Testis (tissue), 3 donors: Measurements from ENCODE around the gene RIMBP2. TPM values are rescaled to one million over a fixed set of nuclear protein-coding genes. Genes with fewer than 3 reads are reported as not detected.

Source experiments
- DNase-seq: peaks from one replicate; pipeline ENCODE4 v3.0.0-alpha.2; 2019
- H3K27ac ChIP-seq, 2 donors: fragments of 200-600 bp; sonication (generic); one replicate each; pipeline ENCODE4 v1.5.1; 2019
- H3K27me3 ChIP-seq: fragments of 200-600 bp; sonication (generic); one replicate; pipeline ENCODE4 v1.5.1; 2019
- H3K36me3 ChIP-seq: fragments of 200-600 bp; sonication (generic); one replicate; pipeline ENCODE4 v1.5.1; 2017; ENCODE audit warnings: low read depth; ENCODE audit errors: missing control alignments
- H3K4me1 ChIP-seq: fragments of 200-600 bp; sonication (generic); one replicate; pipeline ENCODE4 v1.5.1; 2019
- H3K4me3 ChIP-seq, 2 donors: fragments of 200-600 bp; sonication (generic); one replicate each; pipeline ENCODE4 v1.5.1; 2017 to 2019
- H3K9me3 ChIP-seq: fragments of 200-600 bp; sonication (generic); one replicate; pipeline ENCODE4 v1.5.1; 2017
- CTCF ChIP-seq, 3 experiments: fragments of 450-650 bp in 2 of 3; fragments of 200-600 bp in 1 of 3; sonication (generic) in 1 of 3; IDR thresholded peaks; one replicate each; pipeline ENCODE4 v1.5.1; 2016 to 2019; ENCODE audit warnings: antibody characterized with exemption in 3 of 3, mild to moderate bottlenecking in 2 of 3, moderate library complexity in 1 of 3
- POLR2A ChIP-seq: fragments of 450-650 bp; IDR thresholded peaks from one replicate; pipeline ENCODE4 v1.6.1; 2017; ENCODE audit warnings: antibody characterized with exemption, mild to moderate bottlenecking, moderate library complexity
- WGBS, 2 donors: methylation state at CpG; one replicate each; pipeline ENCODE4 v1.1.5; 2018; 5-methylcytosine and 5-hydroxymethylcytosine counted together
- intact Hi-C: fragments of 100-400 bp; cut with DNase I; formaldehyde crosslinking; loops from one replicate; pipeline ENCODE4 v1.15.1; 2023; ENCODE audit warnings: low total_unique reads
- polyA plus RNA-seq: library from polyadenylated mRNA; stranded (reverse); fragments of 350-450 nt; fragmentation: Illumina TruSeq; extraction: RNeasy Lipid Tissue Mini Kit (QIAGEN cat#74804); gene quantifications from one replicate; pipeline ENCODE4 v1.2.3, GENCODE V29; 2014; ENCODE audit warnings: low read depth, low replicate concordance; ENCODE audit not compliant: insufficient read depth
- total RNA-seq, 2 donors: library from RNA; depleted of rRNA; stranded (reverse); fragments of >200 nt; gene quantifications; one replicate each; pipeline ENCODE4 v1.2.3, GENCODE V29; 2016

The RIMBP2 gene
- total and polyA plus RNA-seq, 3 donors from 2014 or later: 8.0 to 10.0 (median 8.7) TPM

- 85 to 87% methylated on average over 12 of the region's 12 CpGs for WGBS, 2 donors
- TF ChIP-seq POLR2A (no peak), CTCF (IDR thresholded peaks at IDR 0.05) (no peak)
- H3K36me3 ChIP-seq: no peaks in the 10 kb centered on the region
- no peak overlapping the region for H3K27ac ChIP-seq
- no peak for DNase-seq
- H3K4me1 ChIP-seq: no peaks in the 10 kb centered on the region
- H3K27me3 ChIP-seq: no peaks in the 10 kb centered on the region
- H3K9me3 ChIP-seq: no peaks in the 10 kb centered on the region
- intact Hi-C loops: no loop called here
- H3K4me3 ChIP-seq: no peak overlapping the region
These were observed 317.8 kb downstream of the RIMBP2 start for GRCh38 chr12:130398100-130398848.

- WGBS, 2 donors: 66 to 72% methylated on average over 2 of the region's 2 CpGs
- no peak for DNase-seq
- TF ChIP-seq CTCF (IDR thresholded peaks at IDR 0.05): no peak
- TF ChIP-seq POLR2A: no peak
- H3K9me3 ChIP-seq: no peaks in the 10 kb centered on the region
- H3K27me3 ChIP-seq: no peaks in the 10 kb centered on the region
- intact Hi-C loops: no loop called here
- no peak overlapping the region for H3K27ac ChIP-seq
- no peak overlapping the region for H3K4me3 ChIP-seq
- no peaks in the 10 kb centered on the region for H3K4me1 ChIP-seq
- H3K36me3 ChIP-seq: no peaks in the 10 kb centered on the region
These were observed 319.4 kb downstream of the RIMBP2 start for GRCh38 chr12:130396667-130397066.

- H3K9me3 ChIP-seq: no peaks in the 10 kb centered on the region
- no peak for DNase-seq
- no peak overlapping the region for H3K4me3 ChIP-seq
- no peaks in the 10 kb centered on the region for H3K36me3 ChIP-seq
- TF ChIP-seq CTCF (IDR thresholded peaks at IDR 0.05): no peak
- TF ChIP-seq POLR2A: no peak
- WGBS, 2 donors: 67 to 69% methylated on average over 4 of the region's 4 CpGs
- intact Hi-C loops: no loop called here
- H3K4me1 ChIP-seq: no peaks in the 10 kb centered on the region
- no peak overlapping the region for H3K27ac ChIP-seq
- no peaks in the 10 kb centered on the region for H3K27me3 ChIP-seq
These were observed 321.2 kb downstream of the RIMBP2 start for GRCh38 chr12:130394906-130395305.

- intact Hi-C loops: no loop called here
- Histone ChIP-seq H3K9me3 (no peaks in the 10 kb centered on the region), H3K4me1 (no peaks in the 10 kb centered on the region), H3K4me3 (no peak overlapping the region), H3K27me3 (no peaks in the 10 kb centered on the region), H3K27ac (no peak overlapping the region), H3K36me3 (no peaks in the 10 kb centered on the region)
- 50 to 69% methylated on average over 14 of the region's 14 CpGs for WGBS, 2 donors
- no peak for DNase-seq
- TF ChIP-seq POLR2A: no peak
- no peak for TF ChIP-seq CTCF (IDR thresholded peaks at IDR 0.05)
These were observed 324.9 kb downstream of the RIMBP2 start for GRCh38 chr12:130391186-130391585.

- intact Hi-C loops: no loop called here
- TF ChIP-seq POLR2A (no peak), CTCF (IDR thresholded peaks at IDR 0.05) (no peak)
- H3K36me3 ChIP-seq: no peaks in the 10 kb centered on the region
- no peaks in the 10 kb centered on the region for H3K9me3 ChIP-seq
- WGBS, 2 donors: 85 to 93% methylated on average over 4 of the region's 4 CpGs
- no peaks in the 10 kb centered on the region for H3K4me1 ChIP-seq
- no peak overlapping the region for H3K4me3 ChIP-seq
- DNase-seq: no peak
- no peak overlapping the region for H3K27ac ChIP-seq
- no peaks in the 10 kb centered on the region for H3K27me3 ChIP-seq
These were observed 330.9 kb downstream of the RIMBP2 start for GRCh38 chr12:130385193-130385592.
